Measurements from ENCODE around the gene RHBDF2.
"Not testable (repeated sequence)": the region's sequence is repeated elsewhere in the genome, so short reads cannot be mapped to it uniquely, and the experiment has no call there.

RHBDF2 gene

DNA sequence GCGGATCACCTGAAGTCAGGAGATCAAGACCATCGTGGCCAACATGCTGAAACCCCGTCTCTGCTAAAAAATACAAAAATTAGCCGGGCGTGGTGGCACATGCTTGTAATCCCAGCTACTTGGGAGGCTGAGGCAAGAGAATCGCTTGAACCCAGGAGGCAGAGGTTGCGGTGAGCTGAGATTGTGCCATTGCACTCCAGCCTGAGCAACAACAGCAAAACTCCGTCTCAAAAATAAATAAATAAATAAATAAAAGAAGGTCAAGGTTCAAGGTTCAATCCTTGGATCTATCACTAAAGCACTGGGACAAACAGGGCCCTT, 24.2 kb upstream of the RHBDF2 start:
- in situ Hi-C loops (cut with HindIII; ENCODE audit: low sequenced_read_pairs): not testable (repeated sequence)

DNA sequence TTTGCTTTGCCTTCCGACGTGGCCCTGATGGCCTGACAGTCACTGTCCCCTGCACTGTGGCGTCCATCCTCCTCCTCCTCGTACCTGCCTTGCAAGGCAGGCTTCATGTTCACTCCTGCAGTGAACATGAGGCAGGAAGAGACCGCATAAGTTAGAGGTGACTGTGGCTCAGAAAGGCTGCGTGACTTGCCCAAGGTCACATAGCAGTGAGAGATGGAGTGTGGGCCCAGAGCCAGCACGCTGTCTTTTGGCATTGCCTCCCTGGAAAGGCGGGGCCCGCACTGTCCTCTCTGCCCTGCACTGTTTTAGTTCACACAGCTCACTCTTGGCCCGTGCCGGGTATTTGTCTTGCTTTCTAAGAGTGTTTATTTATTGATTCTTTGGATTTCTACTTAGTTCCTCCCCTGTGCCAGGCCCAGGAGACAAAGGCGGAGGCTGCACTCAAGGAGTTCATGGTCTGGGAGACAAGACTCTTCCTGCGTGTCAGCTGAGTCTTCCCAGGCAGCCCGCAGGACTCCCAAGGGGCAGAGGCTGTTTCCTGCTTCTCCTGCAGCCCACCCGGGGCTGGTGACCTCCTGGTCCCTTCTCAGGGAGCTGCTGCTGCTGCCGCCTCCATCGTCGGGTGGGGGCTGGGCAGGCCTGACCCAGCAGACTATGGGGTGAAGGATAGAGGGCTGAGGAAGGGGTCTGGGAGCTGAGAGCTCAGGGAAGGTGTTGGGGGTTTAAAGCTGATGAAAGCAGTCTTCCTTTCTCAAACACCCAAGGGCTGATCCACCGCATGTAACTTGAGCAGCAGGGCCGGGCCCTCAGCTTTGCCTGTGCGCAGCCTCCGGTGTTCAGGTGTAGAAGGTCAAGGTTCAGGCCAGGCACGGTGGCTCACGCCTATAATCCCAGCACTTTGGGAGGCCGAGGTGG, 23.6 kb upstream of the RHBDF2 start:
- in situ Hi-C loops (cut with HindIII; ENCODE audit: low sequenced_read_pairs): no loop called here

- in situ Hi-C loops (cut with HindIII; ENCODE audit: low sequenced_read_pairs): no loop called here
Measured at GRCh38 chr17:76523084-76524037, 22.1 kb upstream of the RHBDF2 start.

GRCh38 chr17:76521683-76522082, 20.5 kb upstream of the RHBDF2 start:
- in situ Hi-C loops (cut with HindIII; ENCODE audit: low sequenced_read_pairs): not testable (repeated sequence)

- in situ Hi-C loops (cut with HindIII; ENCODE audit: low sequenced_read_pairs): no loop called here
Measured at GRCh38 chr17:76521262-76521661, 20.0 kb upstream of the RHBDF2 start.

DNA sequence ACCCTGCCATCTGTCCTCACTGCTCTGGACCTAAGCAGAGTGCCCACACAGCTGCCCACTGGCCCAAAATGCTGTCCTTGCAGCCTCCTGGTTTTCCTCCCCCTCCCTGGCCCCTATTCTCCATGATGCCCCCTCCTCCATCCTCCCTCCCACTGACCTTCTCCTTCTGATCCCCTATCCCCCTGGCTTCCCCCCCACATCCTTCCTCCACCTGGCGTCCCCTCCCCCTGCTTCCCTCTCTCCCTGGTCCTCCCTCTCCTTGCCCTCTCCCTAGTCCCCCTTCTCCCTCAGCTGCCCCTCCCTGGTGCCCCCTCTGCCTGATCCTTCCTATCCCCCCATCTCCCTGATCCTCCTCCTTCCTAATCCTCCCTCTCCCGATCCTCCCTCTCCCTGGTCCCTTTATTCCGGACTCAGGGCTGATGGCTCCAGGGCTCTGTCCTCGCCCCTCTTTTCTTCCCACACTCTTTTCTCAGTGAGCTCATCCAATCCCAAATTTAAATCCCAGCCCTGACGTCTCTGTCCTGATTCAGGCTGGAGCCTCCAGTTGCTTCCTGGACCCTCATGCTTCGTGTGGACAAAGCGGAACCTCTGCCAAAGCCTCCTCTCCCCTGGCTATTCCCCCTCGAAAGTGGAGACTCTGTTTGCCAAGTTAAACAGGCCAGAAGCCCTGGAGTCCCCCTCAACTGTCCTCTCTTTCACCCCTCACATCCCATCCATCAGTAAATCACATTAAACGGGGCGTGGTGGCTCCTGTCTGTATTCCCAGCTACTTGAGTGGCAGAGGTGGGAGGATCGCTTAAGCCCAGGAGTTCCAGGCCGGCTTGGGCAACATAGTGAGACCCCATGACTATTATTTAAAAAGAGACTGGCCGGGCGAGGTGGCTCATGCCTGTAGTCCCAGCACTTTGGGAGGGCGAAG, 18.1 kb upstream of the RHBDF2 start:
- in situ Hi-C loops (cut with HindIII; ENCODE audit: low sequenced_read_pairs): no loop called here

GRCh38 chr17:76517638-76518038, 16.4 kb upstream of the RHBDF2 start:
- in situ Hi-C loops (cut with HindIII; ENCODE audit: low sequenced_read_pairs): no loop called here

- in situ Hi-C loops (cut with HindIII; ENCODE audit: low sequenced_read_pairs): no loop called here
Measured at GRCh38 chr17:76515274-76515949, 14.2 kb upstream of the RHBDF2 start.

GRCh38 chr17:76514355-76514754, 13.1 kb upstream of the RHBDF2 start:
- in situ Hi-C loops (cut with HindIII; ENCODE audit: low sequenced_read_pairs): loop anchor here (5.0 kb wide), 2 partner anchors 48 to 52 kb away; no protein-coding TSS in a partner anchor

DNA sequence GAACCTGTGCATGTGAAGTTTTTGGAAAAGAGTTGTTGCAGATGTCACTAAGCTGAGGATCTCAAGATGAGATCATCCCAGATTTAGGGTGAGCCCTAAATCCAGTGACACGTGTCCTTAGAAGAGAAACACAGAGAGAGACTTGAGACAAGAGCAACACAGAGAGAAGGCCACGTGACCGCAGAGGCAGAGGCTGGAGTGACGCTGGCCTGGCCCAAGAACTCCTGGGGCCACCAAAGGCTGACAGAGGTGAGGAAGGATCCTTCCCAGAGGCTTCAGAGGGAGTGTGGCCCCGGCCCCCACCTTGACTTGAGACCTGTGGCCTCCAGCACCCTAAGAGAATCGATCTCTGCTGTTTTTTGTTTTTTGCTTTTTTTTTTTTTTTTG, 12.1 kb upstream of the RHBDF2 start:
- in situ Hi-C loops (cut with HindIII; ENCODE audit: low sequenced_read_pairs): loop anchor here (5.0 kb wide), 2 partner anchors 49 to 51 kb away; no protein-coding TSS in a partner anchor

GRCh38 chr17:76512366-76513305, 11.4 kb upstream of the RHBDF2 start:
- in situ Hi-C loops (cut with HindIII; ENCODE audit: low sequenced_read_pairs): loop anchor here (5.0 kb wide), 2 partner anchors 50 kb away; no protein-coding TSS in a partner anchor

GRCh38 chr17:76511668-76512365, 10.6 kb upstream of the RHBDF2 start:
- in situ Hi-C loops (cut with HindIII; ENCODE audit: low sequenced_read_pairs): loop anchor here (5.0 kb wide), 2 partner anchors 50 kb away; no protein-coding TSS in a partner anchor

- in situ Hi-C loops (cut with HindIII; ENCODE audit: low sequenced_read_pairs): loop anchor here (5.0 kb wide), 2 partner anchors 49 to 51 kb away; no protein-coding TSS in a partner anchor
Measured at GRCh38 chr17:76510831-76511244, 9.6 kb upstream of the RHBDF2 start.

DNA sequence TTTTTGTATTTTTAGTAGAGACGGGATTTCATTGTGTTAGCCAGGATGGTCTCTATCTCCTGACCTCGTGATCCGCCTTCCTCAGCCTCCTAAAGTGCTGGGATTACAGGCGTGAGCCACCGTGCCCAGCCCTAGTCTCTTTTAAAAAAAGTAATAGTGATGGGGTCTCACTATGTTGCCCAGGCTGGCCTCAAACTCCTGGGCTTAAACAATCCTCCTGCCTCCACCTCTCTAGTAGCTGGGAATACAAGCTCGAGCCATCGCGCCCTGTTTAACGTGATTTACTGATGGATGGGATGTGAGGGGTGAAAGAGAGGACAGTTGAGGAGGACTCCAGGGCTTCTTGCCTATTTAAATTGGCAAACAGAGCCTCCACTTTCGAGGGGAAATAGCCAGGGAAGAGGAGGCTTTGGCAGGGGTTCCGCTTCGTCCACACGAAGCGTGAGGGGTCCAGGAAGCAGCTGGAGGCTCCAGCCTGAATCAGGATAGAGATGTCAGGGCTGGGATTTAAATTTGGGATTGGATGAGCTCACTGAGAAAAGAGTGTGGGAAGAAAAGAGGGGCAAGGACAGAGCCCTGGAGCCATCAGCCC, 7.3 kb upstream of the RHBDF2 start:
- in situ Hi-C loops (cut with HindIII; ENCODE audit: low sequenced_read_pairs): not testable (repeated sequence)

DNA sequence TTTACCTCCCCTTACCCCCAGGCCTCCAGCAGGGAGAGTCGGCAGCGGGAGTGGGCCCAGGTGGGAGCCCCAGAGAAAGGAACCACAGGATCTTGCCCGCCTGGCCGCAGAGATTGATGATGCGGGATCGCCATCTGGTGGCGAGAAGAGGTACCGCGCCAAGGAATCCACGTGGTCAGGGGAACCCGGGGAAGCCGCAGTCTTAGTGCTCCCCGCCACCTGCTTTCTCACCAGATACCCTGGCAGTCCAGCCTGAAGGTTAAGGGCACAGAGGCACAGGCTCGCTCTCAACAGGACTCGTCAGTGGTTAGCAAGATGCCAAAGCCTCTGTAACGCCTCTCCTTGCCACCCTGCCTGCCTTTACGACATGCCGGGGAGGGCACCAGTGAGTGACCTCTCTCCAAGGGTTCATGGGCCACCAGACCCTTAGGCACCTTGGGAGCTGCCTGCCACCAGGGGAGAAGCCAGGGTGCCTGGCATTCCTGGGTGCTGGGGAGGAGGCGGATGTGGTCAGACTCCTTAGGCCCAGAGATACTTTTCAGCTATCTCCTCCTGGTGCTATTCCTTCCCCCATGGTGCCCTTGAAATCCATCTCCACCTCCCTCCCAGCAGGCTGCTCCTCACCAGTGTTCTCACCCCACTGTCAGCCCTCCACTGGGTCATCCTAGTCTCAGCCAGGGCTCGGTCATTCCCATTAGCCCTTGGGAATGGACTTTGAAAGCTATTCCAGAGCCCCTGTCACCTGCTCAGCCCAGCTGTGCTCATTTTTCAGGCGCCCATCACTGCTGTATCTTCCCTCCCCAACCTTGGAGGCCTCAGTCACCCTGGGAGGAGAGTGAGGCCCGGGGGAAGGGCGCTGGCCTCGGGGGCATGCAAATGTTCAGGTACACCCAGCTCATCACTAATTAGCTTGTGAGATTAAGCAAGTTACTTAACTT, 5.5 kb upstream of the RHBDF2 start:
- in situ Hi-C loops (cut with HindIII; ENCODE audit: low sequenced_read_pairs): no loop called here

GRCh38 chr17:76504117-76504516, 2.9 kb upstream of the RHBDF2 start:
- in situ Hi-C loops (cut with HindIII; ENCODE audit: low sequenced_read_pairs): no loop called here

Measured in endothelial cell of hepatic sinusoid (primary cell).